PC-9 (cell line): ENCODE data around the gene DNM1. TPM values are rescaled to one million over a fixed set of nuclear protein-coding genes. Genes with fewer than 3 reads are reported as not detected.

Experiments used
- BruUV-seq: library from RNA; stranded (reverse); fragments of 400-500 nt; replicated peaks from 2 replicates; lab custom pipeline; 2021; lab: Mats Ljungman, UMichigan
- CTCF ChIA-PET: fragments of 300-600 bp; sonication (Branson Sonifier 250); formaldehyde crosslinking; loops from one replicate; lab custom pipeline; 2022; ENCODE audit warnings: antibody characterized with exemption; lab: Charles Lee
- POLR2A ChIA-PET: fragments of 300-600 bp; sonication (Branson Sonifier 250); formaldehyde crosslinking; loops from one replicate; lab custom pipeline; 2022; ENCODE audit warnings: antibody characterized with exemption; ENCODE audit not compliant: unreplicated experiment; lab: Charles Lee
- DNase-seq, 2 experiments: peaks; one replicate each; pipeline versions ENCODE4 v3.0.0 to v3.0.0-alpha.2; 2015 to 2022; ENCODE audit warnings: mixed read lengths in 1 of 2
- H2AFZ ChIP-seq: fragments of 200-600 bp; sonication (generic); 2 replicates; pipeline ENCODE4 v1.8.1; 2017; ENCODE audit warnings: antibody characterized with exemption
- H3F3A ChIP-seq: fragments of 200-600 bp; sonication (generic); 2 replicates; pipeline ENCODE4 v1.8.1; 2017; ENCODE audit warnings: antibody characterized with exemption, mild to moderate bottlenecking, low read depth; ENCODE audit not compliant: insufficient read depth
- H3K27ac ChIP-seq: fragments of 200-600 bp; sonication (generic); 2 replicates; pipeline ENCODE4 v1.6.1; 2016; ENCODE audit warnings: mixed run types
- H3K27me3 ChIP-seq: fragments of 200-600 bp; sonication (generic); 2 replicates; pipeline ENCODE4 v1.6.1; 2016; ENCODE audit warnings: low read depth, mixed run types; ENCODE audit not compliant: insufficient read depth
- H3K36me3 ChIP-seq: fragments of 200-600 bp; sonication (generic); 2 replicates; pipeline ENCODE4 v1.6.1; 2016; ENCODE audit warnings: low read depth, mixed run types
- H3K4me1 ChIP-seq: fragments of 200-600 bp; sonication (generic); replicated peaks from 2 replicates; pipeline ENCODE4 v1.6.1; 2016; ENCODE audit warnings: mixed run types; ENCODE audit not compliant: insufficient read depth
- H3K4me2 ChIP-seq: fragments of 200-600 bp; sonication (generic); 2 replicates; pipeline ENCODE4 v1.6.1; 2017; ENCODE audit warnings: mixed run types
- H3K4me3 ChIP-seq: fragments of 200-600 bp; sonication (generic); 2 replicates; pipeline ENCODE4 v1.6.1; 2016; ENCODE audit warnings: mixed run types
- H3K79me2 ChIP-seq: fragments of 200-600 bp; sonication (generic); 2 replicates; pipeline ENCODE4 v1.6.1; 2017; ENCODE audit warnings: low read depth, mixed run types
- H3K9me2 ChIP-seq: fragments of 200-600 bp; sonication (generic); 2 replicates; pipeline ENCODE4 v1.8.1; 2017; ENCODE audit warnings: mild to moderate bottlenecking; ENCODE audit not compliant: insufficient read depth
- H3K9me3 ChIP-seq: fragments of 200-600 bp; sonication (generic); 2 replicates; pipeline ENCODE4 v1.8.1; 2016; ENCODE audit warnings: low read depth; ENCODE audit not compliant: insufficient read depth
- H4K20me1 ChIP-seq: fragments of 200-600 bp; sonication (generic); 2 replicates; pipeline ENCODE4 v1.8.1; 2017; ENCODE audit not compliant: insufficient read depth
- CTCF ChIP-seq: fragments of 200-600 bp; sonication (generic); conservative IDR thresholded peaks from 2 replicates; pipeline ENCODE4 v1.6.1; 2017; ENCODE audit warnings: mixed run types, antibody characterized with exemption, mild to moderate bottlenecking, moderate library complexity
- EZH2 ChIP-seq: fragments of 200-600 bp; sonication (generic); IDR thresholded peaks from 2 replicates; pipeline ENCODE4 v1.8.0; 2017; ENCODE audit warnings: antibody characterized with exemption, low read depth
- intact Hi-C: fragments of 100-400 bp; cut with micrococcal nuclease; formaldehyde crosslinking; loops from one replicate; pipeline ENCODE4 v1.10.0; 2022; ENCODE audit not compliant: unreplicated experiment
- total RNA-seq: library from RNA; stranded (reverse); gene quantifications from 2 replicates; pipeline ENCODE4 v1.2.3, GENCODE V29; 2021

Gene DNM1
- total RNA-seq, 1 experiment from 2014 or later = 134 TPM

- no peaks in the 10 kb centered on the region for H3K36me3 ChIP-seq
- ChIA-PET CTCF (interaction anchor here (1.0 kb wide), 1 partner anchor 128 kb away, joined by 3 read pairs; no protein-coding TSS in a partner anchor), POLR2A (interaction anchor here (0.7 kb wide), 1 partner anchor 130 kb away, joined by 3 read pairs; no protein-coding TSS in a partner anchor)
- no peak for DNase-seq
- no peaks in the 10 kb centered on the region for H3K79me2 ChIP-seq
- no TSS peak for BruUV-seq
- H3K9me3 ChIP-seq = no peaks in the 10 kb centered on the region
- no peaks in the 10 kb centered on the region for H4K20me1 ChIP-seq
- intact Hi-C loops = no loop called here
- H3F3A ChIP-seq = peaks cover 29% of the 10 kb centered on the region; the same call in 1 of the 2 replicates
- H3K4me1 ChIP-seq = no peaks in the 10 kb centered on the region
- H3K4me3 ChIP-seq = no peak overlapping the region
- H3K27ac ChIP-seq = no peak overlapping the region
- H3K27me3 ChIP-seq = no peaks in the 10 kb centered on the region
- H3K9me2 ChIP-seq = no peaks in the 10 kb centered on the region
- no peak overlapping the region for H2AFZ ChIP-seq
- H3K4me2 ChIP-seq = no peak overlapping the region
- TF ChIP-seq CTCF = no peak
- no peak for TF ChIP-seq EZH2
Observed at GRCh38 chr9:128252317-128253139, 49.3 kb downstream of the DNM1 start.

GRCh38 chr9:128253140-128253990 lies 50.2 kb downstream of the DNM1 start:
- Histone ChIP-seq H3F3A (peaks cover 29% of the 10 kb centered on the region; the same call in 1 of the 2 replicates), H3K9me3 (no peaks in the 10 kb centered on the region), H2AFZ (no peak overlapping the region), H3K4me2 (no peak overlapping the region), H4K20me1 (no peaks in the 10 kb centered on the region), H3K9me2 (no peaks in the 10 kb centered on the region), H3K27ac (no peak overlapping the region), H3K4me3 (no peak overlapping the region), H3K36me3 (no peaks in the 10 kb centered on the region), H3K27me3 (no peaks in the 10 kb centered on the region), H3K79me2 (no peaks in the 10 kb centered on the region), H3K4me1 (no peaks in the 10 kb centered on the region)
- ChIA-PET CTCF (interaction anchor here (1.0 kb wide), 1 partner anchor 128 kb away, joined by 3 read pairs; no protein-coding TSS in a partner anchor), POLR2A (no interaction called here)
- TF ChIP-seq EZH2 = no peak
- BruUV-seq = no TSS peak
- intact Hi-C loops = no loop called here
- DNase-seq = no peak

GRCh38 chr9:128253991-128254346 lies 50.8 kb downstream of the DNM1 start:
- H3K79me2 ChIP-seq = no peaks in the 10 kb centered on the region
- no peak for DNase-seq
- H3K36me3 ChIP-seq = no peaks in the 10 kb centered on the region
- no peak overlapping the region for H2AFZ ChIP-seq
- no peak for TF ChIP-seq CTCF
- TF ChIP-seq EZH2 = no peak
- no peak overlapping the region for H3K27ac ChIP-seq
- POLR2A ChIA-PET = interaction anchor here (0.6 kb wide), 1 partner anchor 53 kb away, joined by 3 read pairs; no protein-coding TSS in a partner anchor
- H4K20me1 ChIP-seq = no peaks in the 10 kb centered on the region
- CTCF ChIA-PET = no interaction called here
- H3K9me3 ChIP-seq = no peaks in the 10 kb centered on the region
- no peaks in the 10 kb centered on the region for H3K27me3 ChIP-seq
- H3K4me2 ChIP-seq = no peak overlapping the region
- no peaks in the 10 kb centered on the region for H3K9me2 ChIP-seq
- no TSS peak for BruUV-seq
- H3F3A ChIP-seq = peaks cover 29% of the 10 kb centered on the region; the same call in 1 of the 2 replicates
- intact Hi-C loops = loop anchor here (2.0 kb wide), 1 partner anchor 129 kb away; no protein-coding TSS in a partner anchor
- H3K4me3 ChIP-seq = no peak overlapping the region
- no peaks in the 10 kb centered on the region for H3K4me1 ChIP-seq
